GM12873 (cell line): ENCODE measurements around the gene NFATC4.

Source experiments
- TF ChIP-seq, protein P1 (sequence below): IDR thresholded peaks from 2 replicates; pipeline ENCODE4 v1.5.1; 2012; ENCODE audit warnings: low read depth, mild to moderate bottlenecking, moderate library complexity, low read length, control low read depth; ENCODE audit not compliant: insufficient read depth; ENCODE audit errors: missing control alignments

The NFATC4 gene

DNA sequence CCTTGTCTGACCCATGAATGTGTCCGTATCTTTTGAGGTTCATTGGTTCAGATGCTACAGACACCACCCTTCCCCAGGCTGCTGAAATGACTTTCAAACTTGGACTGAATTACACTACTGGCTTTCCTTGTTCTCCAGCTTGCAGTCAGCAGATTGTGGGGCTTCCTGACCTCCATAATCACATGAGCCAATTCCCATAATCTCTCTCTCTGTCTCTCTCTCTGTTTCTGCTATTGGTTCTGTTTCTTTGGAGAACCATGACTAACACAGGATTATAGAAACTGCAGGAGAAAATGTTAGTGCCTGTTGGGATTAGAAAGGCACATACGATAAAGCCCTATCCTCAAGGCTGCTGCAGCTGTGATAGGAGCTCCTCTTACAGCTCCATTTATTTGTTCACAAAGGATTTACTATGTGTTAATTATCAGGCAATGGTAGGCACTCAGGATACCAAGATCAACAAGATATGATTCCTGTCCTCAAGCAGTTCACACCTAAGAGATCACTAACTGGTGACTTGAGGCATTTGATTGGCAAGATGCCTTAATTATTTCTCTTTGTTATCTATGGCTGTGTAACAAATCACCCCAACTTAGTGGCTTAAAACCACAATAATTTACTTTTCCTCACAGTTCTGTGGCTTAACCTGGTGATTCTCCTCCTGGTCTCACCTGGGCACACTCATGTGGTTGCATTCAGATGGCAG lies 20.6 kb downstream of the NFATC4 start:
- TF ChIP-seq, protein P1, sequence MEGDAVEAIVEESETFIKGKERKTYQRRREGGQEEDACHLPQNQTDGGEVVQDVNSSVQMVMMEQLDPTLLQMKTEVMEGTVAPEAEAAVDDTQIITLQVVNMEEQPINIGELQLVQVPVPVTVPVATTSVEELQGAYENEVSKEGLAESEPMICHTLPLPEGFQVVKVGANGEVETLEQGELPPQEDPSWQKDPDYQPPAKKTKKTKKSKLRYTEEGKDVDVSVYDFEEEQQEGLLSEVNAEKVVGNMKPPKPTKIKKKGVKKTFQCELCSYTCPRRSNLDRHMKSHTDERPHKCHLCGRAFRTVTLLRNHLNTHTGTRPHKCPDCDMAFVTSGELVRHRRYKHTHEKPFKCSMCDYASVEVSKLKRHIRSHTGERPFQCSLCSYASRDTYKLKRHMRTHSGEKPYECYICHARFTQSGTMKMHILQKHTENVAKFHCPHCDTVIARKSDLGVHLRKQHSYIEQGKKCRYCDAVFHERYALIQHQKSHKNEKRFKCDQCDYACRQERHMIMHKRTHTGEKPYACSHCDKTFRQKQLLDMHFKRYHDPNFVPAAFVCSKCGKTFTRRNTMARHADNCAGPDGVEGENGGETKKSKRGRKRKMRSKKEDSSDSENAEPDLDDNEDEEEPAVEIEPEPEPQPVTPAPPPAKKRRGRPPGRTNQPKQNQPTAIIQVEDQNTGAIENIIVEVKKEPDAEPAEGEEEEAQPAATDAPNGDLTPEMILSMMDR: no peak

DNA sequence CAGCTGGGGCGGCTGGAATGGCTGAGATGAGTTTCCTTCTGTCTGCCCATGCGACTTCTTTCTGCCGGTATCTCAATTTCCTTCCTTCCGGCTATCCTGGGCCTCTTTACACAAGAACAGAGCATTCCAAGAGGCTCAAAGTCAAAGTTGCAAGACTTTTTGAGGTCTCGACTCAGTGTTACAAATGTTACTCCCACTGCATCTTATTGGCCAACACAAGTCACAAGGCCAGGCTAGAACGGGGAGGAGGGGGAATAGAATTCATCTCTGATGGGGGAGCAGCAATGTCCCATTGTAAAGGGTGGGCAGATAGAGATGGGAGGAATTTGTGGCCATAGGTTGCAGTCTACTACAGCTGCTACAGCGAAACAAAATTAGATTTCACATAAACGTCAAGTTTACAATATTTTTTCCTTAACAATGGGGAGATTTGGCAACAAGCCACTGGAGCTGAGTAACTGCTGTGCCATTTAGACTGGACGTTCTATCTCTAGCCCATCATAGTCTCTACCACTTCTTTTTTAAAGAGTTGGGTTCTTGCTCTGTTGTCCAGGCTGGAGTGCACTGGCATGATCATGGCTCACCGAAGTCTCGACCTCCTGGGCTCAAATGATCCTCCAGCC lies 21.4 kb downstream of the NFATC4 start:
- TF ChIP-seq, protein P1: no peak

GRCh38 chr14:24390701-24391468 lies 22.9 kb downstream of the NFATC4 start:
- TF ChIP-seq, protein P1: no peak

GRCh38 chr14:24392325-24393091 lies 24.5 kb downstream of the NFATC4 start:
- TF ChIP-seq, protein P1: no peak

- TF ChIP-seq, protein P1: no peak
Measured at GRCh38 chr14:24394275-24394674, 26.3 kb downstream of the NFATC4 start.

DNA sequence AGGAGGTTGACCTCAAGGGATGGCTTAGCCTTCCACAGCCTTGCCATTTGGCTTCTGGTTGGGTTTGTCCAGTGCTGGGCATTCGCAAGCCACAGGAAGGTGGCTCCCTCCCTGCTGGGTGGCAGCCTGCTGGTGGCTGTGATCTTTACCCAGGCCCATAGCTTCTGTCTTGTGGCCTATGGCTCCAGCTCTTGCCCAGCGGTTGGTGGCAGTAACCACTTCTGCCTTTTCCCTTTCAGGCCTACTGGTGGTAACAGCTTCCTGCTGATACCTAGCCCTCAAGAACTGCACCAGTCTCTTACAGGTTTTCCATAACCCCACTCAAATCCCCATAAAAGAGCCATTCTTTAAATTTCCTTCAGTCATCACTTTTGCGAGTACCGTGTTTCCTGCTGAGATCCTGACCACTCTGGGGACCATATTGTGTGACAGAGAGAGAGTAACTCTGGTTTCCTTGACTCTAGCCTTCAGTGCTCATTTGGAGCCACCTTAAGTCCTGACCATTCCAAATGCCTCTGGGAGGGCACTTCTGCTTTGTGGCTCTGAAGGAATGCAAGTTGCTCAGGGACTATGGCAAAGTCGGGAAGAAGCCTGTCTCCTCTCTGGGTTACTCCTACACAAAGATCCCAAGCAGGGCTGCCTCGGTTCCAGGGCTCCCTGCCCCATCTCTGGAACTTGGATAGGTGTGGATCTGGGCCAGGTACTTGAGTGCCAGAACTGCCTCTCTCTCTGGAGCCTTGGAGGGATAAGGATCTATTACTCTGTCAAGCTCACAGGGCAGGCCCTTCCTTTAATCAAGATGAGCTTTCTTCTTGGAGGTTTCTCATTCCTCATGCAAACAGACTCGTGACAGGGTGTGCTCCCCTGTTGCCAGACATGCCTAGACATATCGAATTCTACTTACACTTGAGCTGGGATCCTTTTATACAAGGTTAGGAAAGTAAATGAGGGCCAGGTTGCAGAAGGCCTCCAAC lies 27.9 kb downstream of the NFATC4 start:
- TF ChIP-seq, protein P1: no peak
